NCI-H146 (cell line): ENCODE results near the gene DOCK6.
A peak's percentile ranks its signal among the peaks of the same experiment; 100 is the strongest.

Source experiments
- DNase-seq: peaks from one replicate; lab custom pipeline; 2025; lab: John Stamatoyannopoulos, UW

The DOCK6 gene, protein sequence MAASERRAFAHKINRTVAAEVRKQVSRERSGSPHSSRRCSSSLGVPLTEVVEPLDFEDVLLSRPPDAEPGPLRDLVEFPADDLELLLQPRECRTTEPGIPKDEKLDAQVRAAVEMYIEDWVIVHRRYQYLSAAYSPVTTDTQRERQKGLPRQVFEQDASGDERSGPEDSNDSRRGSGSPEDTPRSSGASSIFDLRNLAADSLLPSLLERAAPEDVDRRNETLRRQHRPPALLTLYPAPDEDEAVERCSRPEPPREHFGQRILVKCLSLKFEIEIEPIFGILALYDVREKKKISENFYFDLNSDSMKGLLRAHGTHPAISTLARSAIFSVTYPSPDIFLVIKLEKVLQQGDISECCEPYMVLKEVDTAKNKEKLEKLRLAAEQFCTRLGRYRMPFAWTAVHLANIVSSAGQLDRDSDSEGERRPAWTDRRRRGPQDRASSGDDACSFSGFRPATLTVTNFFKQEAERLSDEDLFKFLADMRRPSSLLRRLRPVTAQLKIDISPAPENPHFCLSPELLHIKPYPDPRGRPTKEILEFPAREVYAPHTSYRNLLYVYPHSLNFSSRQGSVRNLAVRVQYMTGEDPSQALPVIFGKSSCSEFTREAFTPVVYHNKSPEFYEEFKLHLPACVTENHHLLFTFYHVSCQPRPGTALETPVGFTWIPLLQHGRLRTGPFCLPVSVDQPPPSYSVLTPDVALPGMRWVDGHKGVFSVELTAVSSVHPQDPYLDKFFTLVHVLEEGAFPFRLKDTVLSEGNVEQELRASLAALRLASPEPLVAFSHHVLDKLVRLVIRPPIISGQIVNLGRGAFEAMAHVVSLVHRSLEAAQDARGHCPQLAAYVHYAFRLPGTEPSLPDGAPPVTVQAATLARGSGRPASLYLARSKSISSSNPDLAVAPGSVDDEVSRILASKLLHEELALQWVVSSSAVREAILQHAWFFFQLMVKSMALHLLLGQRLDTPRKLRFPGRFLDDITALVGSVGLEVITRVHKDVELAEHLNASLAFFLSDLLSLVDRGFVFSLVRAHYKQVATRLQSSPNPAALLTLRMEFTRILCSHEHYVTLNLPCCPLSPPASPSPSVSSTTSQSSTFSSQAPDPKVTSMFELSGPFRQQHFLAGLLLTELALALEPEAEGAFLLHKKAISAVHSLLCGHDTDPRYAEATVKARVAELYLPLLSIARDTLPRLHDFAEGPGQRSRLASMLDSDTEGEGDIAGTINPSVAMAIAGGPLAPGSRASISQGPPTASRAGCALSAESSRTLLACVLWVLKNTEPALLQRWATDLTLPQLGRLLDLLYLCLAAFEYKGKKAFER (N-terminal part only)

DNA sequence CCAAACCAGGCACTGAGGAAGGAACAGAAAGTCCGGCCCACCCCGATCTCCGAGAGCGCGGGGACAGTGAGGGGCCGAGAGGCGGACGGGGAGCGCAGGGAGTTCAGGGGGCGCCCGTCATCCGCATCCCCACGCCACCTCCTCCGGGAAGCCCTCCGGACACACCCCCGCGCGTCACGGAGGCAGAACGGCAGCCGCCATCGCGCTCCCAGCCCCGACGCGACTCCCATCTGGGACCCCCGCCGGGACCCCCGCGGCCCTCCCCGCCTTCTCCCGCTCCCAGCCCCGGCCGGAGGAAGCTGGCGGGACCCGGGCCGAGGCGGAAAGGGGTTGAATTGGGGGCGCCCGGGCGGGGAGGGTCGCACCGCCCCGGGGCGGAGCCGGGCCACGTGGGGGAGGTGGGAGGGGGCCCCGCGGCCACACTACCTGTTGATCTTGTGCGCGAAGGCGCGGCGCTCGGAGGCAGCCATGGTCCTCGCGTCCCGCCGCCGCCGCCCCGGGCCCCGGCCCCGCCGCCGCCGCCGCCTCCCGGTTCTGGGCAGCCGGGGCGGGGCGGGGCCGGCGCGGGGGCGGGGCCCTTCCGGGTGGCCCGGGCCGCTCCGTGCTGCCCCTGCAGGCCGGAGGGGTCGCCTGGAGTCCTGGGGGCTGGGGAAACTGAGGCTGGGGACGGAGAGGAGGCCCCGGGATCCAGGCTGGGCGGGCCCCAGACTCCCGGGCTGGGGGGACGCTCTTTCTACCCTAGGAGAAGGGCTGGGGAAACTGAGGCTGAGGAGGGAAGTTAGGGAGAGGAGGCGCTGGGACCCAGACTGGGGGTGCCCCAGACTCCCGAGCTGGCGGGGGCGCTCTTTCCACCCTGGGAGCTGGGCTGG is at the start of gene DOCK6:
DOCK6 (minus strand) TSS at position 554 of the 869 bp plus-strand sequence; CDS start at position 470, 84 bp downstream.
- DNase-seq, result peak; percentile 57

DNA sequence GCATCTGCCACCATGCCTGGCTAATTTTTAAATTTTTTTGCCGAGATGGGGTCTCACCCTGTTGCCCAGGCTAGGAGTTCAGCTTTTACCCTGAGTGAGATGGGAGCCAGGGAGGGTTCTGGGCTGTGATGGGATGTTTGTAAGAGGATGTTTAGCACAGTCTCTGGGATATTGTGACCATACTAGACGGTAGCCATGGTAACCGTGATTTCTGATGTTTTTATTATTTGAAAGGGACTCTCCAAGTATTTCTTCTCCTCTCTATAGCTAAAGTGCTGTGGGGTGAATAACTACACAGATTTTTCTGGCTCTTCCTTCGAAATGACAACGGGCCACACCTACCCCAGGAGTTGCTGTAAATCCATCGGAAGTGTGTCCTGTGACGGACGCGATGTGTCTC is 44.0 kb upstream of the DOCK6 start:
- no peak for DNase-seq

DNA sequence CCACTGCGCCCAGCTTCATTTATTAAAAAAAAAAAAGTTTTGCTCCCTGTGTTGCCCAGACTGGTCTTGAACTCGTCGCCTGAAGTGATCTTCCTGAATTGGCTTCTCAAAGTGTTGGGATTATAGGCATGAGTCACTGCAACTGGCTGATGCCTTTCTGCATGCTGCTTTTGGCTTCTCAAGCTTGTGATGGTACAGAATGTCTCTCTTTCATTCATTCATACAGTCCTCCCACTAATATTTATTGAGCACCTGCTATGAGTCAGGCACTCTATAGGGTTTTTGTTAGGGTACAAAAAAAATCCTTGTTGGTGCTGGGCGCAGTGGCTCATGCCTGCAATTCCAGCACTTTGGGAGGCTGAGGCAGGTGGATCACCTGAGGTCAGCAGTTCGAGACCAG is 42.6 kb upstream of the DOCK6 start:
- no peak for DNase-seq

DNA sequence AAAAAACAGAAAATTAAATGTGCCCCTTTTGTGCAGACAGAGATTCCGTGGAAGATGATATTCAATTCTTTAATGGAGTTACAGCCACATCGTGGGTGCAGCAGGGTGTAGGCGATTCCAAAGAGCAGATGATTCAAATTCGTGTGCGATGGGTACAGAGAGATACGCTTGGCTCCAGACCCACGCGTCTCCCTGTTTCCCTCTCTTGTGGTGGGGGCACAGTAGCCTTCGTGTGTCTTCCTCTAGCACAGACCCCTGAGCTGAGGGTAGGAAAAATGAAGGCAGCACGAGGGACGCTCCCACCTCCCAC is 38.4 kb upstream of the DOCK6 start:
- no peak for DNase-seq

DNA sequence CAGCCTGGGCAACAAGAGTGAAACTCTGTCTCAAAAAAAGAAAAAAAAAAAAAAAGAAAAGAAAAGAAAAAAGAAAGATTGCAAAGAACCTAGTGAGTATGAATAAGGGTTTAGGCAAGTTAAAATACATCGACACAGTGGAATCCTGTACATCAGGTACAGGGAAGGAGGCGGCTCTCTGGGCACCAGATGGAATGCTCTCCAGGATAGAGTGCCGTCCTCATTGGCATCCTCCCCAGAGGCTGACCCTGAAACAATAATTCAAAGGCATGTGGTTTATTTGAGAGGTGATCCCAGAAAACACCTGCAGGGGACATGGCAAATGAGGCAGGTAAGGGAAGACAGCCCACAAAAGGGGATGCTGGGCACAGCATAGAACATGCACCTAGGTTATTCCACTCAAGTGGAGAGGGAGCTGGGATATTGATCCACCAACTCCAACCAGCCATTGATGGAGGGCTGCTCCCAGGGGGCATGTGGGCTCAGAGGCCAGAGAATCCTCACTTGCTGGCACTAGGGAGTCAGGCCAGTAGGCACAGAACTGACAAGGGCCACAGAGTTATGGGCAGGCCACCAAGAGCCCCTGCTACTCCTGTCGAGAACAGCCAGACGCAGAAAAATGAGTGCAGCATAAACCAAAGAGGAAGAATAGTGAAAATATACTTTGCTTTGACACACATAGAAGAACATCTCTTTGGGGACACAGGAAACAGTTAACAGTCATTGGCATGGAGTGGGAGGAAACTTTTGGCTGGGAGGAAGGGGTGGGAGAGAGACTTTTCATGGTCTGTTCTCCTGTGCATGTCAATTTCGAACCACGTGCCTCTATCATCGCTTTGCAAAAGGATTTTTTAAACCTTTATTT is 37.9 kb upstream of the DOCK6 start:
- DNase-seq, result no peak

DNA sequence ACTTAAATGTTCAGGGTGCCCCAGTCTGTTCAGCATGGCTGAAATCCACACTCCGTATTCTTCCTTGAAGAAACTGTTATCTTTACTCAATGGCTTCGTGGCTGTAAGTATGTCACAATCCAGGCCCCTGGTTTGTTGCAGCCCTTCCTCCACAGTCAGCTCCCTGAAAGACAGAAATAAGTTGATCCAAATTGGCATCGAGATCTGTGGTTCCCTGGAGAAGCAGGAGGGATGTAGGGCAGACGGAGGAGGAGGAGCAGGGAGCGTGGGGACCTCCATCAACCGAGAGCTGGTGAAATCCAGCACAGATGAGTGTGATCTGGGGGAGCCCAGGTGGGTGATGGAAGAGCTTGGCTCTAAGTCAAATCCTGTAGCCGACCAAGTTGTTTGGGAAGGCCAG is 33.9 kb upstream of the DOCK6 start:
- no peak for DNase-seq

DNA sequence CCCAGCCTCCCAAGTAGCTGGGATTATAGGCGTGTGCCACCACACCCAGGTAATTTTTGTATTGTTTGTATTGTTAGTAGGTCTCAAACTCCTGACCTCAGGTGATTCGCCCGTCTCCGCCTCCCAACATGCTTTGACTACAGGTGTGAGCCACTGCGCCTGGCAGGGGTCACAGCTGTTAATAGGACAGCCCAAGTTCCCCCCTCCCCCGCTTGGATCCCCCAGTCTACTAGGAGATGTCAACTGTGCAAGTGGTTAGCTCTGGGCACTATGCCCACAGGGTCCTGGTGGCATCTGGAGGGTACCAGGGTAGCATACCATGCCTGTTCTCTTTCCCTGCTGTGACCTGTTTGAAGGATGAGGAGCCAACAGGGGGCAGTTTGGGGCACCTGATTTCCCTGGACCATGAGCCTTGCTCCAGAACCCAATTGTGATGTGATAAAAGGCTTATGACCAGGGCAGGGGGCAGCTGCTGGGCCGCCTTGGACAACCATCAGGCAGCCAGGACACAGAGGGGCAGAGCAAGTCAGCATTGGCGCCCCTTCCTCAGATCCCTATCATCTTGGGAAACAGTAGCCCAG is 33.4 kb upstream of the DOCK6 start, which contains the start of gene TSPAN16:
TSPAN16 (plus strand) TSS at position 496 of the 581 bp plus-strand sequence. CDS start 138 bp downstream, outside the sequence.
- peak; percentile 36 for DNase-seq

DNA sequence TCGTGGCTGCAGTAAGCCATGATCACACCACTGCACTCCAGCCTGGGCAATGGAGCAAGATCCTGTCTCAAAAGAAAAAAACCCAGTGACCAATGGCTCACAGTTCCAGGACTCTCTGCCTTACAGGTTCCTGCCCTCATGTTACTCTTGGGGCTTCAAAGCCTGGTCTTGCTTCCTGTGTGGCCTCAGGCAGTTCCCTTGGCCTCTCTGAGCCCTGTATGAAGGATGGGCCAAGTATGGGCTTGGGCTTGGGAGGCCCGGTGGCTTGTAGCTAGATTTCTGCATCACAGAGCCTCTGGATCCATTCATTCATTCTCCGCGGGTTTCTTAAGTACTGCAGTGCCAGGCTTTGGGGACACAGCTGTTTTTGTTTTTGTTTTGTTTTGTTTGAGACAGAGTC is 32.9 kb upstream of the DOCK6 start:
- no peak for DNase-seq

DNA sequence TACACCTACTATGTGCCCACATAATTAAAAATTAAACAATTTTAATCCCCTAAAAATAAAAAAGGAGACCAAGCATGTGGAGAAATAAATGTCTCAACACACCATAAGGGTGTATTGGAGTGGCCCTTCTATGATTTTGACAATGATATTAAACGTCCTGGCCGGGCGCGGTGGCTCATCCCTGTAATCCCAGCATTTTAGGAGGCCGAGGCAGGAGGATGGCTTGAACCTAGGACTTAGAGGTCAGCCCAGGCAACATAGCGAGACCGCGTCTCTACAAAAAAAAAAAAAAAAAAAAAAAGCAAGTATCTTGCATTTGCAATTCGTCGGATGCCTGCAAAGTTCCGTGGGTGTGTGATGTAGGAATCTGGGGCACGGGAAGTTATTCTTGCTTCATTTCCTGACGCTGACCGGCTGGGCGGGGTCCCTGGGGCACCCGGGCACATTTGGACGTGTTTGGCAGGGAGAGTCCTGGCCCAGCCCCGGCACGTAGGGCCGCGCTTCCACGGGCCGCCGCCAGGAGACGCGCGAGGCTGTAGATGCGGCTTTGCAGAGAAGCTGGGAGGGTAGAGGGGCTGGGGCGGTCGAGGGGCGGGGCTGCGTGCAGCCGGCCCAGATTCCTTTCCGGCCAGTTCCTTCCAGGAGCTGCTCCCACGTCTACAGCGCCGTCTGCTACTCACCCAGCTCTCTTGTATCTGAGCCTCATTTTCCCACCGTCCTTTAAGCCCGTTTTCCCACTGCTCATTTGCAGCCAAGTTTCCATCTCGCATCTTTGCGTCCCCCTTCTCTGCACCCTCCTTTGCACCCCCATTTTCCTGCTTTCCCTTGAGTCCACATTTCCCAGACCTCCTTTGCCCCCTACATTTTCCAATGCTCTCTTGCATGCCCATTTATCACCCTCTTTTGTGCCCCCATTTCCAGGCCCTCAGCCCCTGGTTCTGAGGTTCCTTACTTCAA is 31.4 kb upstream of the DOCK6 start:
- DNase-seq, result peak; percentile 88

DNA sequence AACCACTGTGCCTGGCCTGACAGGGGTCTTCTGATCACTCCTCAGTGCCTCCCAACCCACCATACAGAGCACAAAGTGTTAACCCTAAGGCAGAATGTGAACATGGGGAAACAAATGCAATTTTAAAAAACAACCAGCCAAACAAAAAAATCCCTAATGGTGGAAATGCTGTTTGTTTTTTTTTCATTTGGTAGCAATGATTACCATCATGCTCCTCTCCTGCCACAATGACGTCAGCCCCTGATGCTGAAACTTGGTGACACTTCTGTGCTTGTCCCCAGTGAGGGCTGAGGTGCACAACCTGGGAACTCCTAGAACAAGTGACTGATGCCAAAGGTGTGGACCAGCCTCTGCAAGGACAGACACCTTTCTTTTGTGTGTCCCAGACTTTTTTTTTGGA is 29.7 kb upstream of the DOCK6 start:
- DNase-seq, result no peak

DNA sequence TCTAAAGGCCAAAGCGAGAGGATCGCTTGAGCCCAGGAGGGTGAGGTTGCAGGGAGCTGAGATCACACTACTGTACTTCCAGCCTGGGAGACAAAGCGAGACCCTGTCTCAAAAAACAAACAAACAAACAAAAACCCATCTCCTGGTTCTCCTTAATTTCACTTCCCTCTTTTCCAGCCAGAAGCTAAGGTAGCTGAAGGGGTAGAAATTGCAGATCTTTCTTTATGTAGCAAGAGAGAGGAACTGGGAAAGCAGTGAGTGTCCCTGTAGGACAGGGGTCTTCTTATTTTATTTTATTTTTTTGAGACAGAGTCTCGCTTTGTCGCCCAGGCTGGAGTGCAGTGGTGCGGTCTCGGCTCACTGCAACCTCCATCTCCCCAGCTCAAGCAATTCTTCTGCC is 29.1 kb upstream of the DOCK6 start:
- DNase-seq, result no peak

DNA sequence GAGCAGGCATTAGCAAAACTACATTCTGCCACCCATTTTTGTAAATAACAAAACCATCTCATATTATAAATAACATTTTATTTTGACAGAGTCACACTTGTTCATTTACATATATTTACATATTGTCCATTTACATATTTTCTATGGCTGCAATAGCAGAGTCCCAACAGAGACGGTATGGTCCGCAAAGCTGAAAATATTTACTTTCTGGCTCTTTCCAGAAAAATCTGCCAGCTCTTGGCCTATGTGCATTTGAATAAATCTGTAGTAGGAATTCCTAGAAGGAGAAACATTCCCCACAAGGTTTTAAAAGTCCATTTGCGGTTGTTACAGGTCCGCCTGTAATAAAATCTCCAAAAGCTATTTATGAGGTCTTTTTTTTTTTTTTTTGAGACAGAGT is 27.9 kb upstream of the DOCK6 start:
- no peak for DNase-seq

DNA sequence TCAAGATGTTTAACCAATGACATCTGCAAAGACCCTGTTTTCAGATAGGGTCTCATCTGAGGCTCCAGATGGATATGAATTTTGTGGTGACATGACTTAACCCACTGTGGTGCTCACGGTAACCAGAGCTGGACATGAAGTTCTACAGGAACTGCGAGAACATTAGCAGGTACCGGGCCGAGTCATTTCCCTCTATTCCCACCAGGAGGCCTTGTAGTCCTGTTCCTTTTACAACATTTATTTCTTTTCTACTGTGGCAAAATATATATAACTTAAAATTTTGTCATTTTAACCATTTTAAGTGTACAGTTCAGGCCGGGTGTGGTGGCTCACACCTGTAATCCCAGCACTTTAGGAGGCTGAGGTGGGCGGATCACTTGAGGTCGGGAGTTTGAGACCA is 26.0 kb upstream of the DOCK6 start:
- no peak for DNase-seq

DNA sequence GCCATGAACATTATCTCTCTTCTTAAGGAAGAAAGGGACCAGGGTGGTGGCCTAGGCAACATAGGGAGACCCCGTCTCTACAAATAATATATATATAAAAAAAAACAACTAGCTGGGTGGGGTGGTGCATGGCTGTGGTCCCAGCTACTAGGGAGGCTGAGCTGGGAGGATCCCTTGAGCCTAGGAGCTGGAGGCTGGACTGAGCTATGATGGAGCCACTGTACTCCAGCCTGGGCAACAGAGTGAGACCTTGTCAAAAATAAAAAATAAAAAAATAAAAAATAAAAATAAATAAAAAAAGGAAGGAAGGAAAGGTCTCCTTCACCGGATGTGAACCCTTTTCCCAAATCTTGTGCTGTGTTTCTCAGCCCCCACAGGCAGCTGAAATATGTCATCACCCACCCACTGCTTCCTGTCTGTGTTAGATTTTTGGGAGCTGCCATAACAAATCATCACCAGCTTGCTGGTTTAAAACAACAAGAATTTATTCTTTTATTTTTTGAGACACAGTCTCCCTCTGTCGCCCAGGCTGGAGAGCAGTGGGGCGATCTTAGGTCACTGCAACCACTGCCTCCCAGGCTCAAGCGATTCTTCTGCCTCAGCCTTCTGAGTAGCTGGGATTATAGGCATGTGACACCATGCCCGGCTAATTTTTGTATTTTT is 24.1 kb upstream of the DOCK6 start:
- no peak for DNase-seq

DNA sequence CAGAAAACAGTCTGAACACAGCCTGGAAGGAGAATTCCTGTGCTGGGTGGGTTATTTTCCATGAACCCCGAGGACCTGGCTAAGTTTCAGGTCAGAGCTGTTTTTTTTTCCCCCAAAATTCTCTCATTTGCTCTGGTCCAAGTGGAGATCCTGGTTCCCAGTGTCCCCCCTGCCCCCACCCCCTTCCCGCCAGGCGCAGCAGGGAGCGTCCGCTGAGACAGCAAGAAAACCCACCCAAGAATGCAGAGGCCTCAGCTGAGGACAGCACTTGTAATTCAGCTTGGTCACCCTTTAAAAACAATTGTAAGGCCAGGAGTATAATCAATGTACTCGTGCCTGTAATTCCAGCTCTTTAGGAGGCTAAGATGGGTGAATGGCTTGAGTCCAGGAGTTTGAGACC is 22.2 kb upstream of the DOCK6 start:
- DNase-seq, result no peak

DNA sequence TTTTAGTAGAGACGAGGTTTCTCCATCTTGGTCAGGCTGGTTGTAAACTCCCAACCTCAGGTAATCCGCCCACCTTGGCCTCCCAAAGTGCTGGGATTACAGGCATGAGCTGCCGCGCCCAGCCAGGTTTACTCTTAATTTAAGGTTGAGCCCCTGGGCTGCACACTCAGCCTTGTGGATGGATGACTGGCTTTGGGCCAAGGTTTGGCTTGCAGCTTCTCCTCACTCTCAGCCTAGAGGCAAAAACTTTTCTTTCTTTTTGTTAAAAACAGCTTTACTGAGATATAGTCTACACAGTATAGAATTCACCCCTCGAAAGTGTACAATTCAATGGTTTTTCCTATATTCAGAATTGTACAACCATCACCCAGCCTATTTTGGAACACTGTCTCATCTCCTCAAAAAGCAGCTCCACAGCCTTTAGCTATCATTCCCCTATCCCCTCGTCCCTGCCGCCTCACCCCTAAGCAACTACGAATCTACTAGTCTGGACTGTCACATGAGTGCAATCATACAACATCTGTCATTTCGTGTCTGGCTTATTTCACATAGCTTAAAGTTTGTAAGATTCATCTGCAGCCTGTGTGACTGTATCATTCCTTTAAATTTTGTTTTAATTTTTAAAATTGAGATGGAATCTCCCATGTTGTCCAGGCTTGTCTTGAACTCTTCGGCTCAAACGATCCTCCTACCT is 19.2 kb upstream of the DOCK6 start:
- DNase-seq, result no peak

DNA sequence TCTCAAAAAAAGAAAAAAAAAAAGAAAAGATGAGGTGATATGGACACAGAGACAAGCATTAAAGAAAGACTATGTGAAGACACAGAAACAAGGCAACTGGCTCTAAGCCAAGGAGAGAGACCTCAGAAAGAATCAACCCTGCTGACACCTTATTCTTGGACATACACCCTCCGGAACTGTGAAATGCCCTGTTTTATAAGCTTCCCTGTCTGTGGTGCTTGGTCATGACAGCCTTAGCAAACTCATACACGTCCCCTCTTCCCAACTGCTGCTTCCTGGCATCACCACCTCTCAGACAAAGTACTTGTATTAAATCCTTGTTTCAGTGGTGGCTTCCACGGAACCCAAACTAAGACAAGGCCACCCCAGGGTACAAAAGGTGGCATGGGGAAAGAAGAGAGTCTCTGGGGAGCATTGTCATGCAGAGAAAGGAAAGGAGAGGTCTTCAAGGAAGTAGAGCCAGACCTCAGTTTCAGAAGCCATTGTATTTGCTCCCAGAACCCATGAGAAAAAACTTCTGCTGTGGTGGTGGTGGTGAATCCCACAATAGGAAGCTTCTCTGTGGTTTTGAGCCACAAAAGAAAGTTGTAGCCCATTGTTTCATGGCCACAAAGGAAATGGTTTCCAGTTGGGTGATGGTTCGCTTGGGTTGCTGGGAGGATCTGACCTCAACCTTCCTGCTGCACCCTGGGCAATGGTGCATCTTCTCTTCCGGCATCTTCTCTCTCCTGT is 17.3 kb upstream of the DOCK6 start:
- peak; percentile 19 for DNase-seq
